H1 (cell line): ENCODE results near the gene AGPAT3. TPM values are rescaled to one million over a fixed set of nuclear protein-coding genes. Genes with fewer than 3 reads are reported as not detected.

ENCODE experiments used
- CTCF ChIA-PET: fragments of 300-600 bp; sonication (Branson Sonifier 250); formaldehyde crosslinking; loops from one replicate; lab custom pipeline; 2021; ENCODE audit not compliant: partially characterized antibody; lab: Charles Lee
- POLR2A ChIA-PET: fragments of 300-600 bp; sonication (Branson Sonifier 250); formaldehyde crosslinking; loops from one replicate; lab custom pipeline; 2021; ENCODE audit warnings: inconsistent platforms; ENCODE audit not compliant: partially characterized antibody; lab: Charles Lee
- DNase-seq, 2 experiments: peaks; one replicate each; pipeline versions ENCODE4 v3.0.0 to v3.0.0-alpha.2; 2010 to 2022; ENCODE audit warnings: low spot score in 2 of 2, low read depth in 1 of 2, mixed read lengths in 1 of 2
- FAIRE-seq: peaks from 2 replicates; lab custom pipeline; 2011; peaks lifted over from hg19 to GRCh38; lab: Jason Lieb, UNC
- H2AFZ ChIP-seq: 2 replicates; pipeline ENCODE4 v1.8.1; 2012; ENCODE audit warnings: low read length, inconsistent platforms
- H2AK5ac ChIP-seq: 2 replicates; pipeline ENCODE4 v1.6.1; 2013; ENCODE audit warnings: low read depth, low read length
- H2BK120ac ChIP-seq: replicated peaks from 2 replicates; pipeline ENCODE3; 2013; ENCODE audit warnings: low read depth, low read length, inconsistent platforms
- H2BK12ac ChIP-seq: 2 replicates; pipeline ENCODE4 v1.6.1; 2013; ENCODE audit warnings: low read depth, low read length
- H2BK15ac ChIP-seq: 2 replicates; pipeline ENCODE4 v1.6.1; 2013; ENCODE audit warnings: low read length
- H2BK20ac ChIP-seq: 2 replicates; pipeline ENCODE4 v1.6.1; 2013; ENCODE audit warnings: low read length
- H2BK5ac ChIP-seq: 2 replicates; pipeline ENCODE4 v1.6.1; 2013; ENCODE audit warnings: low read depth, low read length
- H3K14ac ChIP-seq: 2 replicates; pipeline ENCODE4 v1.6.1; 2013; ENCODE audit warnings: inconsistent platforms; ENCODE audit not compliant: insufficient read length
- H3K18ac ChIP-seq: 2 replicates; pipeline ENCODE4 v1.6.1; 2013; ENCODE audit warnings: low read length; ENCODE audit errors: extremely low read depth
- H3K23ac ChIP-seq: 2 replicates; pipeline ENCODE4 v1.6.1; 2013; ENCODE audit warnings: inconsistent platforms; ENCODE audit not compliant: insufficient read length
- H3K23me2 ChIP-seq: 2 replicates; pipeline ENCODE4 v1.6.1; 2013; ENCODE audit warnings: low read depth, low read length
- H3K27ac ChIP-seq: 2 replicates; pipeline ENCODE4 v1.6.1; 2011; ENCODE audit warnings: low read depth, low read length, inconsistent platforms
- H3K27me3 ChIP-seq, 4 experiments: replicated peaks in 1 of 4; 1 replicate in 1 of 4; 2 replicates in 3 of 4; pipeline versions ENCODE4 v1.6.1 to v1.8.1; 2011 to 2013; ENCODE audit warnings: low read length in 3 of 4, mild to moderate bottlenecking in 3 of 4, inconsistent platforms in 2 of 4, mixed read lengths in 2 of 4, moderate library complexity in 1 of 4; ENCODE audit not compliant: control insufficient read depth in 3 of 4, insufficient read depth in 3 of 4; ENCODE audit errors: extremely low read depth in 1 of 4
- H3K36me3 ChIP-seq, 4 experiments: 2 replicates each; pipeline versions ENCODE4 v1.6.1 to v1.8.1; 2011 to 2013; ENCODE audit warnings: mild to moderate bottlenecking in 4 of 4, low read length in 3 of 4, moderate library complexity in 2 of 4, control low read depth in 1 of 4, inconsistent platforms in 1 of 4; ENCODE audit not compliant: insufficient read depth in 4 of 4, control insufficient read depth in 2 of 4
- H3K4ac ChIP-seq: replicated peaks from 2 replicates; pipeline ENCODE3; 2013; ENCODE audit warnings: low read length, low read depth, mixed read lengths, inconsistent platforms; ENCODE audit not compliant: insufficient read length
- H3K4me1 ChIP-seq, 4 experiments: replicated peaks in 1 of 4; 1 replicate in 1 of 4; 2 replicates in 3 of 4; pipeline versions ENCODE4 v1.6.1 to v1.8.1; 2011 to 2013; ENCODE audit warnings: low read length in 3 of 4, inconsistent platforms in 2 of 4, mixed read lengths in 1 of 4; ENCODE audit not compliant: insufficient read depth in 4 of 4, control insufficient read depth in 3 of 4
- H3K4me2 ChIP-seq, 2 experiments: 2 replicates each; pipeline versions ENCODE4 v1.6.1 to v1.8.1; 2011 to 2013; ENCODE audit warnings: low read depth in 2 of 2, low read length in 2 of 2, control low read depth in 1 of 2, inconsistent platforms in 1 of 2, mild to moderate bottlenecking in 1 of 2; ENCODE audit not compliant: insufficient read depth in 1 of 2
- H3K4me3 ChIP-seq, 4 experiments: fragments of 200-600, 300-600 bp in 1 of 4; sonication (generic), shearing (Covaris generic), sonication (Bioruptor Twin) in 1 of 4; 2 replicates each; pipeline versions ENCODE4 v1.5.1 to v1.8.1; 2011 to 2016; ENCODE audit warnings: low read length in 4 of 4, low read depth in 3 of 4, control low read depth in 2 of 4, inconsistent platforms in 2 of 4, mild to moderate bottlenecking in 2 of 4, mixed read lengths in 1 of 4, moderate library complexity in 1 of 4; ENCODE audit not compliant: insufficient read depth in 2 of 4; ENCODE audit errors: extremely low read depth in 1 of 4
- H3K56ac ChIP-seq: replicated peaks from 2 replicates; pipeline ENCODE3; 2013; ENCODE audit warnings: low read depth, mild to moderate bottlenecking, mixed read lengths, low read length, inconsistent platforms; ENCODE audit not compliant: insufficient read length
- H3K79me1 ChIP-seq: 2 replicates; pipeline ENCODE4 v1.6.1; 2013; ENCODE audit warnings: low read depth, low read length, control low read depth
- H3K79me2 ChIP-seq, 2 experiments: 2 replicates each; pipeline versions ENCODE4 v1.6.1 to v1.8.1; 2012 to 2013; ENCODE audit warnings: low read length in 2 of 2, mild to moderate bottlenecking in 2 of 2, inconsistent platforms in 1 of 2; ENCODE audit not compliant: insufficient read depth in 2 of 2, control insufficient read depth in 1 of 2
- H3K9ac ChIP-seq, 4 experiments: replicated peaks in 1 of 4; 1 replicate in 1 of 4; 2 replicates in 3 of 4; pipeline versions ENCODE4 v1.6.1 to v1.8.1; 2011 to 2013; ENCODE audit warnings: low read depth in 3 of 4, low read length in 3 of 4, control low read depth in 2 of 4, mild to moderate bottlenecking in 2 of 4, moderate library complexity in 2 of 4, inconsistent platforms in 1 of 4; ENCODE audit errors: extremely low read depth in 1 of 4
- H3K9me3 ChIP-seq, 2 experiments: 2 replicates each; pipeline versions ENCODE4 v1.6.1 to v1.8.1; 2012 to 2013; ENCODE audit warnings: mild to moderate bottlenecking in 2 of 2, moderate library complexity in 2 of 2, control low read depth in 1 of 2, inconsistent platforms in 1 of 2, low read depth in 1 of 2, low read length in 1 of 2, mixed read lengths in 1 of 2; ENCODE audit not compliant: insufficient read depth in 2 of 2
- H4K20me1 ChIP-seq, 2 experiments: replicated peaks in 1 of 2; 2 replicates each; pipeline versions ENCODE3 to v1.8.1; 2011 to 2013; ENCODE audit warnings: inconsistent platforms in 2 of 2, low read length in 2 of 2, mild to moderate bottlenecking in 1 of 2; ENCODE audit not compliant: insufficient read depth in 2 of 2, control insufficient read depth in 1 of 2
- H4K5ac ChIP-seq: 2 replicates; pipeline ENCODE4 v1.6.1; 2013; ENCODE audit warnings: low read length, low read depth, mixed read lengths, inconsistent platforms; ENCODE audit not compliant: insufficient read length
- H4K8ac ChIP-seq: 2 replicates; pipeline ENCODE4 v1.8.0; 2013; ENCODE audit warnings: mild to moderate bottlenecking, moderate library complexity, low read length, inconsistent platforms; ENCODE audit not compliant: insufficient read depth; ENCODE audit errors: extremely low read depth
- H4K91ac ChIP-seq: replicated peaks from 2 replicates; pipeline ENCODE3; 2013; ENCODE audit warnings: low read length, mixed read lengths, inconsistent platforms; ENCODE audit not compliant: insufficient read length
- SRF ChIP-seq: IDR thresholded peaks from 2 replicates; pipeline ENCODE4 v1.6.1; 2011; ENCODE audit warnings: mild to moderate bottlenecking, low read depth, low read length, moderate library complexity
- WGBS, 2 experiments: shearing (Covaris generic) in 1 of 2; methylation state at CpG; one replicate each; pipeline versions ENCODE4 v1.1.6 to v1.1.7; 2013 to 2015; ENCODE audit warnings: low lambda C conversion rate in 2 of 2, mixed read lengths in 2 of 2, inconsistent platforms in 1 of 2, low coverage in 1 of 2, missing lambda C conversion rate in 1 of 2; ENCODE audit not compliant: insufficient replicate concordance in 2 of 2, insufficient coverage in 1 of 2, insufficient read length in 1 of 2; ENCODE audit errors: extremely low coverage in 1 of 2, missing lambda C conversion rate in 1 of 2; 5-methylcytosine and 5-hydroxymethylcytosine counted together
- polyA plus RNA-seq, 7 experiments: library from polyadenylated mRNA; depleted of rRNA in 3 of 7; stranded (reverse) in 5 of 7; unstranded in 2 of 7; fragments of >200 nt in 5 of 7; fragments of 200-250 nt in 2 of 7; gene quantifications; 1 replicate in 5 of 7; 2 replicates in 1 of 7; 4 replicates in 1 of 7; pipeline versions ENCODE4 v1.2.1 to v1.2.3, GENCODE V29; 2011 to 2013; ENCODE audit warnings: missing spikeins in 2 of 7, mixed read lengths in 2 of 7
- total RNA-seq: library from RNA; stranded (reverse); fragmentation: NEBNext Ultra II Directional; extraction: Animal tissue kit (Norgen Biotek cat#: 25700); gene quantifications from 2 replicates; pipeline ENCODE4 v1.2.1, GENCODE V29; 2021

AGPAT3 gene
- total and polyA plus RNA-seq, 2 of the 8 experiments (the other 6 are each of a cell fraction or from before 2014, with no cell fraction given): 5.8 to 7.3 TPM

GRCh38 chr21:43981151-43981870, 116.3 kb downstream of the AGPAT3 start:
- CTCF ChIA-PET: interaction anchor here (1.2 to 4.2 kb wide), 6 partner anchors 9 to 192 kb away, joined by 3 to 21 read pairs (median 4); partner anchors contain the start of gene RRP1
- no peak overlapping the region for H2BK15ac ChIP-seq
- no peaks in the 10 kb centered on the region for H3K79me1 ChIP-seq
- no peak overlapping the region for H3K4me2 ChIP-seq
- no peaks in the 10 kb centered on the region for H3K79me2 ChIP-seq
- H2AK5ac ChIP-seq: no peak overlapping the region
- H2BK12ac ChIP-seq: no peak overlapping the region
- no peaks in the 10 kb centered on the region for H3K36me3 ChIP-seq
- H3K18ac ChIP-seq: no peak overlapping the region
- no peak overlapping the region; the same call in 1 of the 2 replicates for H4K8ac ChIP-seq
- no peak overlapping the region; the same call in 1 of the 2 replicates for H2AFZ ChIP-seq
- POLR2A ChIA-PET: interaction anchor here (1.2 to 1.6 kb wide), 3 partner anchors 8 to 29 kb away, joined by 3 to 4 read pairs (median 3); no protein-coding TSS in a partner anchor
- no peak overlapping the region for H3K9ac ChIP-seq
- H2BK5ac ChIP-seq: no peak overlapping the region; the same call in 1 of the 2 replicates
- no peak overlapping the region for H3K14ac ChIP-seq
- H4K5ac ChIP-seq: no peak overlapping the region
- no peak overlapping the region for H2BK120ac ChIP-seq
- no peak for FAIRE-seq
- no peaks in the 10 kb centered on the region for H3K23me2 ChIP-seq
- no peak overlapping the region for H3K4ac ChIP-seq
- no peak overlapping the region for H3K4me3 ChIP-seq
- no peaks in the 10 kb centered on the region for H4K20me1 ChIP-seq
- H2BK20ac ChIP-seq: no peak overlapping the region
- no peak overlapping the region for H3K23ac ChIP-seq
- H3K27me3 ChIP-seq: no peaks in the 10 kb centered on the region
- H3K27ac ChIP-seq: no peak overlapping the region
- peaks cover 0 to 14% (median 10%) of the 10 kb centered on the region in 4 experiments; a peak in 6 of 7 replicates for H3K4me1 ChIP-seq
- WGBS, 2 experiments: 90% methylated on average over 23 of the region's 26 CpGs; no CpG with 5 or more reads in 1 of the 2 experiments
- DNase-seq: no peak
- H4K91ac ChIP-seq: peak overlapping the region; percentile 49
- H3K56ac ChIP-seq: no peak overlapping the region
- H3K9me3 ChIP-seq: no peaks in the 10 kb centered on the region
- TF ChIP-seq SRF: no peak
